Stimulated activated CD8-positive, alpha-beta memory T cell treated with anti-CD3 and anti-CD28 coated beads, Interleukin-12 subunit alpha, Interleukin-12 subunit beta, amount 100 ng/mL, for 1 hour (primary cell): Measurements from ENCODE around the gene BEAN1.
"Not testable (repeated sequence)": the region's sequence is repeated elsewhere in the genome, so short reads cannot be mapped to it uniquely, and the experiment has no call there.

Experiments used
- DNase-seq: peaks from one replicate; pipeline ENCODE4 v3.0.0-alpha.2; 2020; ENCODE audit warnings: low read depth

BEAN1 gene

GRCh38 chr16:66441586-66442375, 14.7 kb downstream of the BEAN1 start:
- no peak for DNase-seq

GRCh38 chr16:66442502-66443268, 15.6 kb downstream of the BEAN1 start:
- DNase-seq = no peak

- DNase-seq = no peak
Observed at GRCh38 chr16:66443269-66443652, 16.2 kb downstream of the BEAN1 start.

- no peak for DNase-seq
Observed at GRCh38 chr16:66444049-66444481, 17.0 kb downstream of the BEAN1 start.

GRCh38 chr16:66446737-66447136, 19.6 kb downstream of the BEAN1 start:
- no peak for DNase-seq

GRCh38 chr16:66447491-66447890, 20.4 kb downstream of the BEAN1 start:
- no peak for DNase-seq

GRCh38 chr16:66451548-66451947, 24.5 kb downstream of the BEAN1 start:
- no peak for DNase-seq

GRCh38 chr16:66453230-66453629, 26.1 kb downstream of the BEAN1 start:
- not testable (repeated sequence) for DNase-seq

GRCh38 chr16:66454751-66455150, 27.7 kb downstream of the BEAN1 start:
- DNase-seq = no peak

GRCh38 chr16:66455970-66456369, 28.9 kb downstream of the BEAN1 start:
- no peak for DNase-seq

- no peak for DNase-seq
Observed at GRCh38 chr16:66457888-66458287, 30.8 kb downstream of the BEAN1 start.

- no peak for DNase-seq
Observed at GRCh38 chr16:66458292-66458691, 31.2 kb downstream of the BEAN1 start.

GRCh38 chr16:66458853-66459252, 31.8 kb downstream of the BEAN1 start:
- no peak for DNase-seq

GRCh38 chr16:66459878-66460277, 32.8 kb downstream of the BEAN1 start:
- DNase-seq = no peak

GRCh38 chr16:66460703-66461102, 33.6 kb downstream of the BEAN1 start:
- no peak for DNase-seq

- no peak for DNase-seq
Observed at GRCh38 chr16:66462912-66463311, 35.8 kb downstream of the BEAN1 start.

- DNase-seq = not testable (repeated sequence)
Observed at GRCh38 chr16:66465946-66466345, 38.9 kb downstream of the BEAN1 start.

- DNase-seq = not testable (repeated sequence)
Observed at GRCh38 chr16:66466636-66467035, 39.5 kb downstream of the BEAN1 start.

GRCh38 chr16:66467611-66468010, 40.5 kb downstream of the BEAN1 start:
- DNase-seq = no peak

- no peak for DNase-seq
Observed at GRCh38 chr16:66468321-66468965, 41.3 kb downstream of the BEAN1 start.

- DNase-seq = no peak
Observed at GRCh38 chr16:66469291-66469946, 42.3 kb downstream of the BEAN1 start.

GRCh38 chr16:66469947-66470546, 43.0 kb downstream of the BEAN1 start:
- DNase-seq = no peak
